HG02623 (cell line): ENCODE measurements around the gene GDF2.

ENCODE experiments used
- ATAC-seq: cut with Tn5 transposase; IDR thresholded peaks from one replicate; pipeline ENCODE4 v1.9.1; 2021; ENCODE audit warnings: moderate library complexity; ENCODE audit not compliant: unreplicated experiment

GDF2 gene

GRCh38 chr10:47290338-47290737, 31.9 kb upstream of the GDF2 start:
- no peak for ATAC-seq

GRCh38 chr10:47291682-47292081, 30.6 kb upstream of the GDF2 start:
- ATAC-seq: no peak

GRCh38 chr10:47294057-47294456, 28.2 kb upstream of the GDF2 start:
- no peak for ATAC-seq

GRCh38 chr10:47294501-47294900, 27.8 kb upstream of the GDF2 start:
- ATAC-seq: no peak

- no peak for ATAC-seq
These were observed 26.8 kb upstream of the GDF2 start for GRCh38 chr10:47295411-47295810.

- ATAC-seq: no peak
These were observed 25.9 kb upstream of the GDF2 start for GRCh38 chr10:47296156-47296894.

GRCh38 chr10:47296941-47297340, 25.3 kb upstream of the GDF2 start:
- no peak for ATAC-seq

GRCh38 chr10:47297866-47298540, 24.3 kb upstream of the GDF2 start:
- ATAC-seq: no peak

GRCh38 chr10:47298715-47299114, 23.5 kb upstream of the GDF2 start:
- no peak for ATAC-seq

- no peak for ATAC-seq
These were observed 22.4 kb upstream of the GDF2 start, which contains the start of gene GDF10 for GRCh38 chr10:47299611-47300428. Gene GDF10 (plus strand): TSS chr10:47300197. CDS start chr10:47300652, 455 bp downstream.

- ATAC-seq: no peak
These were observed 21.8 kb upstream of the GDF2 start for GRCh38 chr10:47300429-47300931.

GRCh38 chr10:47301833-47302232, 20.4 kb upstream of the GDF2 start:
- ATAC-seq: no peak

GRCh38 chr10:47303105-47303504, 19.1 kb upstream of the GDF2 start:
- no peak for ATAC-seq

- ATAC-seq: no peak
These were observed 18.4 kb upstream of the GDF2 start for GRCh38 chr10:47303866-47304265.

GRCh38 chr10:47305566-47305965, 16.7 kb upstream of the GDF2 start:
- ATAC-seq: no peak

GRCh38 chr10:47306387-47307210, 15.7 kb upstream of the GDF2 start:
- no peak for ATAC-seq

- no peak for ATAC-seq
These were observed 14.9 kb upstream of the GDF2 start for GRCh38 chr10:47307381-47307780.

GRCh38 chr10:47308775-47309174, 13.5 kb upstream of the GDF2 start:
- no peak for ATAC-seq

GRCh38 chr10:47309408-47310089, 12.7 kb upstream of the GDF2 start:
- no peak for ATAC-seq

- ATAC-seq: no peak
These were observed 12.2 kb upstream of the GDF2 start for GRCh38 chr10:47310090-47310505.
